Parathyroid adenoma (tissue), 2 donors: ENCODE results near the gene LIMCH1.

Experiments used
- H2AFZ ChIP-seq: fragments of 300-600 bp; sonication (generic); one replicate; pipeline ENCODE4 v1.7.0; 2017; ENCODE audit warnings: antibody characterized with exemption, mild to moderate bottlenecking
- H3K27ac ChIP-seq: fragments of 300-600 bp; sonication (generic); one replicate; pipeline ENCODE4 v1.7.0; 2017
- H3K27me3 ChIP-seq: fragments of 300-600 bp; sonication (generic); one replicate; pipeline ENCODE4 v1.7.0; 2017; ENCODE audit warnings: low read length; ENCODE audit not compliant: control insufficient read depth, insufficient read depth
- H3K36me3 ChIP-seq: fragments of 300-600 bp; sonication (generic); one replicate; pipeline ENCODE4 v1.7.0; 2017; ENCODE audit warnings: low read length; ENCODE audit not compliant: control insufficient read depth, insufficient read depth
- H3K4me1 ChIP-seq: fragments of 300-600 bp; sonication (generic); one replicate; pipeline ENCODE4 v1.7.0; 2017; ENCODE audit warnings: control low read depth
- H3K4me2 ChIP-seq: fragments of 300-600 bp; sonication (generic); one replicate; pipeline ENCODE4 v1.7.0; 2017; ENCODE audit warnings: low read length
- H3K4me3 ChIP-seq: fragments of 300-600 bp; sonication (generic); one replicate; pipeline ENCODE4 v1.7.0; 2017; ENCODE audit warnings: low read depth, low read length
- H3K79me2 ChIP-seq: fragments of 300-600 bp; sonication (generic); one replicate; pipeline ENCODE4 v1.7.0; 2017; ENCODE audit warnings: control low read depth
- H3K9ac ChIP-seq: fragments of 300-600 bp; sonication (generic); one replicate; pipeline ENCODE4 v1.7.0; 2017; ENCODE audit warnings: mild to moderate bottlenecking
- H3K9me3 ChIP-seq: fragments of 300-600 bp; sonication (generic); one replicate; pipeline ENCODE4 v1.7.0; 2017; ENCODE audit warnings: low read length; ENCODE audit not compliant: control insufficient read depth
- TF ChIP-seq, protein P1 (sequence below): fragments of 300-600 bp; sonication (generic); IDR thresholded peaks from one replicate; pipeline ENCODE4 v1.7.0; 2017; ENCODE audit warnings: antibody characterized with exemption, mild to moderate bottlenecking
- donor health status: primary hyperparathyroidism.

Gene LIMCH1

DNA sequence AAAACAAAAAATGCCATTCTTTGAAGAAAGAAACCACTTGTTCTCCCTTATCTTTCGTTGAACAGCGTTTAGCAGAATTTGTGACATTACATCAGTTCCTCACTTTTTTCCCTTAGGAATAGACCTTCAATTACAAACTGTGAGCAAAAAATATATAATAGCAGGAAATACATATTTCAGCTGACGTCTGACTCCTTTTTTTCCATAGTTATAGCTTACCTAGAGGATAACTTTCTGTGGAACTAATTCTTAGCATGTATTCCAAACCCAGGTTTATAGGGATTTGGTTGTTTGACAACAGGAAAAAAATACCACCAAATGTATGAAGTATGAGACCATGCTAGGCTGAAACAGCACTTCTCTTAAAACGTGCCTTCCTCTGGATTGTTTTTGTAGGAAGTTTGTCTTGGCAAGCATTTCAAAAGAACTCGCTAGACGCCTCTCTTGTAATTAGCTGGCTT lies 2.0 kb upstream of the LIMCH1 start:
- Histone ChIP-seq H3K27ac (no peak overlapping the region), H2AFZ (no peak overlapping the region), H3K27me3 (no peaks in the 10 kb centered on the region), H3K36me3 (no peaks in the 10 kb centered on the region), H3K4me2 (no peak overlapping the region), H3K4me3 (no peak overlapping the region), H3K9me3 (no peaks in the 10 kb centered on the region), H3K79me2 (no peaks in the 10 kb centered on the region), H3K4me1 (no peaks in the 10 kb centered on the region), H3K9ac (no peak overlapping the region)
- TF ChIP-seq, protein P1, sequence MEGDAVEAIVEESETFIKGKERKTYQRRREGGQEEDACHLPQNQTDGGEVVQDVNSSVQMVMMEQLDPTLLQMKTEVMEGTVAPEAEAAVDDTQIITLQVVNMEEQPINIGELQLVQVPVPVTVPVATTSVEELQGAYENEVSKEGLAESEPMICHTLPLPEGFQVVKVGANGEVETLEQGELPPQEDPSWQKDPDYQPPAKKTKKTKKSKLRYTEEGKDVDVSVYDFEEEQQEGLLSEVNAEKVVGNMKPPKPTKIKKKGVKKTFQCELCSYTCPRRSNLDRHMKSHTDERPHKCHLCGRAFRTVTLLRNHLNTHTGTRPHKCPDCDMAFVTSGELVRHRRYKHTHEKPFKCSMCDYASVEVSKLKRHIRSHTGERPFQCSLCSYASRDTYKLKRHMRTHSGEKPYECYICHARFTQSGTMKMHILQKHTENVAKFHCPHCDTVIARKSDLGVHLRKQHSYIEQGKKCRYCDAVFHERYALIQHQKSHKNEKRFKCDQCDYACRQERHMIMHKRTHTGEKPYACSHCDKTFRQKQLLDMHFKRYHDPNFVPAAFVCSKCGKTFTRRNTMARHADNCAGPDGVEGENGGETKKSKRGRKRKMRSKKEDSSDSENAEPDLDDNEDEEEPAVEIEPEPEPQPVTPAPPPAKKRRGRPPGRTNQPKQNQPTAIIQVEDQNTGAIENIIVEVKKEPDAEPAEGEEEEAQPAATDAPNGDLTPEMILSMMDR, result no peak

DNA sequence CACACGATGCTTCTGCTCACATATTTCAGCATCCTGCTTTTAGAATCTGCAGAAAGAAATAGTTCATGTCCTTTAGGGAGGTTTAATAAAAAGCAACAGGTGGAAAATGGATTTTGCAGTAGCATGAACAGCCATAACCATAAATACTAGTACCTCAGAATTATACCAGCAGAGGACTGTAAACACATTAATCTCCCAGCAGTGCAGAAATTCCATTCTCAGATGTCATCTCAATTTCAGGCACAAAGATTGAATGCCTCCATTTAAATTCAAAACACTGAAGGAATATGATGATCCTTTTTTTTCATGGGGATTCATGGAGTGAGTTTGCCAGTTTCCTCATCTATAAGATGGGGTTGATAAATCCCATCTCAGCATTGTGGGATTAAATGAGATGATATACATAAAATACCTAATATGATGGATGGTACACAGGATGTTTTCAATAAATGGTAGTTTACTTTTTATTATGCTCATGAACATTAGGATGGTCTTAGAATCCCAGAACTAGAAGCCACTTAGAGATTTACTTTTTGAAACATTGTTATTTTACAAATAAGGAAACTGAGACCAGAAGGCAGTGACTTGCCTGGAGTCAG lies 566 bp upstream of the LIMCH1 start:
- no peaks in the 10 kb centered on the region for H3K4me1 ChIP-seq

DNA sequence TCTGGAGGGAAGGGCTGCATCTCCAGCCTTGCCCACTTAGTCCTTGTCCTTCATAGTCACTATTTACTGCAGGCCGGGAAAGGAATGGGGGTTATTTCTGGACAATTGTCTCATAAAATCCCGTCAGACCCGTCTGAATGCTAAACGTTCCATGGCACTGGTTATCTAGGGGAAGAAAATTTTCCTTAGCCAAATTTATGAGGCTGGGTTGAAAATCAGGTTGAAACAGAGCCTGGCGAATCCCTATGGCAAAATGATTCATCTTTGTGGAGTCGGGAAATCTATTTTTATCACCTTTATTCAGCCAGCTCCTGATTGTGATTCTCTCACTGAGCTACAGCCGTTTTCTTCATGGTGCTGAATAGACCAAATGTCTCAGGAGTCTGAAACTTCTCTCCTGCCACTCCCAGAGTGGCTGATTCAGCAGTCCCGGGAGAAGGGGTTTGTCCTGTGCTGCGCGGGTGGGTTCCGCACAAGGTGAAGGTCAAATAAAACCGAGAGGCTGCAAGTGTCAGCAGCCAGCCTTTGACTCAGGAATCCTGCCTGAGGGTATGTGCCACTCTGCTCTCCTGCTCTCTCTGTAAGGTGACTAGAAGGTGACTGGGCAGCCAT lies 1.0 kb downstream of the LIMCH1 start:
- H3K27ac ChIP-seq, result peak overlapping the region; percentile 69
- H3K9ac ChIP-seq, result no peak overlapping the region
- H3K27me3 ChIP-seq, result no peaks in the 10 kb centered on the region
- TF ChIP-seq, protein P1, result no peak
- H2AFZ ChIP-seq, result no peak overlapping the region
- H3K4me1 ChIP-seq, result no peaks in the 10 kb centered on the region
- peak overlapping the region; percentile 85 for H3K4me2 ChIP-seq
- no peaks in the 10 kb centered on the region for H3K36me3 ChIP-seq
- no peaks in the 10 kb centered on the region for H3K9me3 ChIP-seq
- peak overlapping the region; percentile 56 for H3K4me3 ChIP-seq
- H3K79me2 ChIP-seq, result no peaks in the 10 kb centered on the region

More for the DNA sequence above, 566 bp upstream of the LIMCH1 start:
- no peaks in the 10 kb centered on the region for H3K79me2 ChIP-seq
- H3K9me3 ChIP-seq, result no peaks in the 10 kb centered on the region
- peak overlapping the region; percentile 85 for H3K4me2 ChIP-seq
- no peaks in the 10 kb centered on the region for H3K27me3 ChIP-seq
- H3K27ac ChIP-seq, result no peak overlapping the region
- no peaks in the 10 kb centered on the region for H3K36me3 ChIP-seq
- H2AFZ ChIP-seq, result no peak overlapping the region
- peak overlapping the region; percentile 56 for H3K4me3 ChIP-seq
- H3K9ac ChIP-seq, result no peak overlapping the region
- TF ChIP-seq, protein P1, result no peak

DNA sequence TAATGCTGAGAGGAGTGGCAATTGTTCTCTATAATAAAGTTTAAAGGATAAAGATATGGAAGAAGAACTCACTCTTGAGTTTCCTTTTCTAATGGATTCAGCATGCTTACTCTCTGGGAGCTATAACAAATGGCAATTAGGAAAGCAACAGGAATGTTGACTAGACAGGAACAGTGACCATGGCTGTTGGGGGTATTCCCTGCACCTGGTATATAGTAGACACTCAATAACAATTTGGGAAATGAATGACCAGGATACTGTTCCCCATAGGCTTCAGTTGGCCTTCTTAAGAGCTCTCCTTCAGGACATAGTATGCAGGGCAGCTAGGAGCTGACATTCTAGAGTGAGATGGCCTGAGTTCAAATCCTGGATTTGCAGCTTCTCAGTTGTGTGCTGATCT lies 1.8 kb downstream of the LIMCH1 start:
- peaks cover 2% of the 10 kb centered on the region for H3K4me1 ChIP-seq
- no peak overlapping the region for H2AFZ ChIP-seq
- no peak overlapping the region for H3K9ac ChIP-seq
- TF ChIP-seq, protein P1, result no peak
- peak overlapping the region; percentile 85 for H3K4me2 ChIP-seq
- H3K4me3 ChIP-seq, result peak overlapping the region; percentile 56
- H3K27ac ChIP-seq, result peak overlapping the region; percentile 69
- no peaks in the 10 kb centered on the region for H3K36me3 ChIP-seq
- no peaks in the 10 kb centered on the region for H3K9me3 ChIP-seq
- no peaks in the 10 kb centered on the region for H3K79me2 ChIP-seq
- H3K27me3 ChIP-seq, result no peaks in the 10 kb centered on the region

DNA sequence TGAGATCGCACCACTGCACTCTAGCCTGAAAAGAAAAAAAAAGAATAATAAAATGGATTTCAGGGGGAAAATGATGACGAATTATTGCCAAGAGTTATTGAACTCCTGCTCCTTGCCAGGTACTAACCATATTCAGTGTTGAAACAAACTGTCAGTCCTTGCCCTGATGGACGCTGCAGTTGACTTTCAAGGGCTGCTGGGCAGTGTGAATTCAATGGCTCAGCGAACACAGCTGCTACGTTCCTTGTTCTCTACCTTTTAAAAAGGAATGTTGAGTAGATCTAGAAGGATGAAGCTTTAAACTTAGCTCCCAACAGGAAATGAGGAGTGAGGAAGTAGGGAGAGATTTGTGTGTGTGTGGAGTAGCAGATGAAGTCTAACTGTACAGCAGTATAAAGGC lies 2.7 kb downstream of the LIMCH1 start:
- H3K4me3 ChIP-seq, result no peak overlapping the region
- H3K27ac ChIP-seq, result no peak overlapping the region
- H3K4me1 ChIP-seq, result peaks cover 3% of the 10 kb centered on the region

More for the DNA sequence above, 2.7 kb downstream of the LIMCH1 start:
- Histone ChIP-seq H3K36me3 (no peaks in the 10 kb centered on the region), H2AFZ (no peak overlapping the region), H3K27me3 (no peaks in the 10 kb centered on the region), H3K9me3 (no peaks in the 10 kb centered on the region), H3K4me2 (peak overlapping the region; percentile 9), H3K9ac (no peak overlapping the region), H3K79me2 (no peaks in the 10 kb centered on the region)
- TF ChIP-seq, protein P1, result no peak
